IMR-90 (cell line): Measurements from ENCODE around the gene MACO1. TPM values are rescaled to one million over a fixed set of nuclear protein-coding genes. Genes with fewer than 3 reads are reported as not detected.
A peak's percentile ranks its signal among the peaks of the same experiment; 100 is the strongest.

Source experiments
- ATAC-seq: fragments of 200-7000 bp; cut with Tn5 transposase; 2 replicates; pipeline ENCODE4 v1.9.1; 2020; ENCODE audit warnings: low read depth, mild to moderate bottlenecking, moderate library complexity
- BruUV-seq: library from RNA; stranded (reverse); fragments of 400-500 nt; replicated peaks from 2 replicates; lab custom pipeline; 2021; lab: Mats Ljungman, UMichigan
- CTCF ChIA-PET: fragments of 300-600 bp; formaldehyde crosslinking; extraction: SDS; loops from one replicate; lab custom pipeline; 2021; ENCODE audit warnings: antibody characterized with exemption; lab: Yijun Ruan, JAX
- POLR2A ChIA-PET: fragments of 300-600 bp; sonication (Branson Sonifier 250); formaldehyde crosslinking; loops from one replicate; lab custom pipeline; 2022; ENCODE audit warnings: antibody characterized with exemption; ENCODE audit not compliant: unreplicated experiment; lab: Charles Lee
- DNase-seq: peaks from one replicate; pipeline ENCODE4 v3.0.0; 2013
- H2AFZ ChIP-seq: replicated peaks from 2 replicates; pipeline ENCODE3; 2013; ENCODE audit warnings: low read length, mild to moderate bottlenecking; ENCODE audit not compliant: poor library complexity
- H2AK5ac ChIP-seq: 2 replicates; pipeline ENCODE4 v1.6.1; 2013; ENCODE audit warnings: low read depth, low read length, inconsistent platforms
- H2AK9ac ChIP-seq: replicated peaks from 2 replicates; pipeline ENCODE3; 2013; ENCODE audit warnings: mild to moderate bottlenecking, low read depth, low read length, moderate library complexity; ENCODE audit not compliant: poor library complexity
- H2BK120ac ChIP-seq: 2 replicates; pipeline ENCODE4 v1.6.1; 2013; ENCODE audit warnings: low read depth, low read length, inconsistent platforms
- H2BK15ac ChIP-seq: 3 replicates; pipeline ENCODE4 v1.6.1; 2013; ENCODE audit warnings: low read depth, low read length, inconsistent platforms
- H2BK20ac ChIP-seq: 2 replicates; pipeline ENCODE4 v1.6.1; 2013; ENCODE audit warnings: low read depth, mild to moderate bottlenecking, inconsistent platforms, low read length, moderate library complexity
- H2BK5ac ChIP-seq: 2 replicates; pipeline ENCODE4 v1.6.1; 2013; ENCODE audit warnings: mild to moderate bottlenecking, low read depth, low read length, inconsistent platforms; ENCODE audit not compliant: poor library complexity, severe bottlenecking
- H3K14ac ChIP-seq: replicated peaks from 2 replicates; pipeline ENCODE4 v1.6.1; 2013; ENCODE audit warnings: low read depth, low read length, inconsistent platforms
- H3K18ac ChIP-seq: 2 replicates; pipeline ENCODE4 v1.6.1; 2013; ENCODE audit warnings: low read depth, low read length, control low read depth
- H3K23ac ChIP-seq: 2 replicates; pipeline ENCODE4 v1.6.1; 2013; ENCODE audit warnings: low read depth, low read length, inconsistent platforms
- H3K27ac ChIP-seq: 2 replicates; pipeline ENCODE4 v1.5.1; 2013; ENCODE audit warnings: mild to moderate bottlenecking, control low read depth, low read length; ENCODE audit not compliant: insufficient read depth
- H3K27me3 ChIP-seq: 2 replicates; pipeline ENCODE4 v1.6.1; 2013; ENCODE audit warnings: low read length; ENCODE audit not compliant: control insufficient read depth, insufficient read depth
- H3K36me3 ChIP-seq: 2 replicates; pipeline ENCODE4 v1.6.1; 2013; ENCODE audit warnings: low read length, mixed read lengths; ENCODE audit not compliant: control insufficient read depth, insufficient read depth
- H3K4ac ChIP-seq: 2 replicates; pipeline ENCODE4 v1.6.1; 2013; ENCODE audit warnings: low read depth, low read length, inconsistent platforms
- H3K4me1 ChIP-seq: 2 replicates; pipeline ENCODE4 v1.6.1; 2013; ENCODE audit warnings: low read length, mixed read lengths; ENCODE audit not compliant: control insufficient read depth, insufficient read depth
- H3K4me2 ChIP-seq: 2 replicates; pipeline ENCODE4 v1.6.1; 2013; ENCODE audit warnings: low read depth, mild to moderate bottlenecking, control low read depth, low read length, moderate library complexity
- H3K4me3 ChIP-seq: 2 replicates; pipeline ENCODE4 v1.5.1; 2013; ENCODE audit warnings: low read depth, mild to moderate bottlenecking, control low read depth, low read length, moderate library complexity; ENCODE audit not compliant: insufficient read depth
- H3K56ac ChIP-seq: 2 replicates; pipeline ENCODE4 v1.6.1; 2013; ENCODE audit warnings: low read length, inconsistent platforms; ENCODE audit not compliant: insufficient read depth; ENCODE audit errors: extremely low read depth
- H3K79me1 ChIP-seq, 2 experiments: 2 replicates each; pipeline ENCODE4 v1.6.1; 2013; ENCODE audit warnings: low read length in 2 of 2, inconsistent platforms in 1 of 2, low read depth in 1 of 2
- H3K9ac ChIP-seq: 2 replicates; pipeline ENCODE4 v1.6.1; 2013; ENCODE audit warnings: low read depth, low read length, control low read depth
- H3K9me1 ChIP-seq: 2 replicates; pipeline ENCODE4 v1.6.1; 2013; ENCODE audit warnings: low read length, inconsistent platforms; ENCODE audit not compliant: insufficient read depth
- H3K9me3 ChIP-seq: 2 replicates; pipeline ENCODE4 v1.6.1; 2013; ENCODE audit warnings: low read length; ENCODE audit not compliant: control insufficient read depth, insufficient read depth
- H4K20me1 ChIP-seq: 2 replicates; pipeline ENCODE4 v1.6.1; 2013; ENCODE audit warnings: low read length, inconsistent platforms; ENCODE audit not compliant: insufficient read depth
- H4K5ac ChIP-seq: 2 replicates; pipeline ENCODE4 v1.6.1; 2013; ENCODE audit warnings: mild to moderate bottlenecking, low read depth, low read length, control low read depth
- H4K8ac ChIP-seq, 2 experiments: 2 replicates each; pipeline ENCODE4 v1.6.1; 2013; ENCODE audit warnings: low read depth in 2 of 2, low read length in 2 of 2, control low read depth in 1 of 2, inconsistent platforms in 1 of 2
- H4K91ac ChIP-seq: 2 replicates; pipeline ENCODE4 v1.6.1; 2013; ENCODE audit warnings: low read depth, low read length, inconsistent platforms; ENCODE audit not compliant: insufficient read depth
- FOS ChIP-seq: fragments of 150-350 bp; IDR thresholded peaks from 2 replicates; pipeline ENCODE4 v1.6.1; 2016; ENCODE audit warnings: low read depth, low read length
- MAFK ChIP-seq: IDR thresholded peaks from 2 replicates; pipeline ENCODE4 v1.6.1; 2012; ENCODE audit warnings: low read depth, low read length, improper control_type of control experiment
- MAZ ChIP-seq: IDR thresholded peaks from 2 replicates; pipeline ENCODE4 v1.6.1; 2012; ENCODE audit warnings: low read depth, mild to moderate bottlenecking, low read length, improper control_type of control experiment, moderate library complexity, borderline replicate concordance
- WGBS, 2 experiments: methylation state at CpG; one replicate each; pipeline versions ENCODE4 v1.1.5 to v1.1.7; 2013; ENCODE audit warnings: missing lambda C conversion rate in 2 of 2; ENCODE audit not compliant: insufficient read length in 1 of 2; ENCODE audit errors: extremely low coverage in 2 of 2; 5-methylcytosine and 5-hydroxymethylcytosine counted together
- dilution Hi-C: fragments of 300-500 bp; cut with HindIII; formaldehyde crosslinking; loops from one replicate; pipeline ENCODE4 v1.14.3; 2018; ENCODE audit warnings: low sequenced_read_pairs; ENCODE audit not compliant: unreplicated experiment
- in situ Hi-C: fragments of 300-500 bp; cut with MboI; formaldehyde crosslinking; loops from 3 replicates; pipeline ENCODE4 v1.14.3; 2019; ENCODE audit warnings: low sequenced_read_pairs, inconsistent platforms, mixed read lengths
- intact Hi-C: fragments of 100-400 bp; cut with micrococcal nuclease; formaldehyde crosslinking; loops from 2 replicates; pipeline ENCODE4 v1.10.0; 2022
- polyA plus RNA-seq, 3 experiments: library from polyadenylated mRNA; depleted of rRNA; stranded (reverse); fragments of >200 nt; gene quantifications; 2 replicates each; pipeline ENCODE4 v1.2.3, GENCODE V29; 2012; ENCODE audit warnings: low replicate concordance in 1 of 3
- total RNA-seq: library from RNA; depleted of rRNA; stranded (reverse); fragments of >200 nt; gene quantifications from 2 replicates; pipeline ENCODE4 v1.2.3, GENCODE V29; 2012
- TF ChIP-seq, protein P1 (sequence below): conservative IDR thresholded peaks from 2 replicates; pipeline ENCODE4 v1.5.1; 2012; ENCODE audit warnings: mild to moderate bottlenecking, low read depth, low read length, improper control_type of control experiment
- TF ChIP-seq, protein P2 (sequence below): fragments of 150-350 bp; IDR thresholded peaks from 2 replicates; pipeline ENCODE4 v1.6.1; 2017; ENCODE audit warnings: mild to moderate bottlenecking, antibody characterized with exemption, low read length, low read depth

The MACO1 gene
- total and polyA plus RNA-seq, 2 of the 4 experiments (the other 2 are of a cell fraction): 6.8 to 12.7 TPM

- no peaks in the 10 kb centered on the region for H3K4me1 ChIP-seq
- 100% methylated on average over 2 of the region's 3 CpGs; no CpG with 5 or more reads in 1 of the 2 experiments for WGBS, 2 experiments
- H3K14ac ChIP-seq: no peak overlapping the region
- no peak overlapping the region for H3K4me2 ChIP-seq
- no peak overlapping the region for H3K9ac ChIP-seq
- H2AK9ac ChIP-seq: no peak overlapping the region
- no TSS peak for BruUV-seq
- no peak overlapping the region for H3K27ac ChIP-seq
- no peak overlapping the region for H2BK5ac ChIP-seq
- H3K4me3 ChIP-seq: no peak overlapping the region
- peaks cover 5% of the 10 kb centered on the region; the same call in 1 of the 2 replicates for H3K9me1 ChIP-seq
- ChIA-PET CTCF (no interaction called here), POLR2A (no interaction called here)
- H3K18ac ChIP-seq: no peak overlapping the region
- in situ Hi-C loops: no loop called here
- H3K56ac ChIP-seq: no peak overlapping the region
- peak overlapping the region; percentile 72 for H2AFZ ChIP-seq
- ATAC-seq (no peak), DNase-seq (no peak)
- no peak overlapping the region for H2BK15ac ChIP-seq
- H3K79me1 ChIP-seq: no peaks in the 10 kb centered on the region
- H3K9me3 ChIP-seq: peaks cover 2% of the 10 kb centered on the region; the same call in 1 of the 2 replicates
- no peak overlapping the region for H4K91ac ChIP-seq
- intact Hi-C loops: no loop called here
- H3K36me3 ChIP-seq: no peaks in the 10 kb centered on the region
- H4K5ac ChIP-seq: no peak overlapping the region
- no peak overlapping the region for H3K4ac ChIP-seq
- no peaks in the 10 kb centered on the region for H4K20me1 ChIP-seq
- no peak overlapping the region for H4K8ac ChIP-seq
- no peak for TF ChIP-seq FOS
- TF ChIP-seq MAFK: no peak
- TF ChIP-seq, protein P1, sequence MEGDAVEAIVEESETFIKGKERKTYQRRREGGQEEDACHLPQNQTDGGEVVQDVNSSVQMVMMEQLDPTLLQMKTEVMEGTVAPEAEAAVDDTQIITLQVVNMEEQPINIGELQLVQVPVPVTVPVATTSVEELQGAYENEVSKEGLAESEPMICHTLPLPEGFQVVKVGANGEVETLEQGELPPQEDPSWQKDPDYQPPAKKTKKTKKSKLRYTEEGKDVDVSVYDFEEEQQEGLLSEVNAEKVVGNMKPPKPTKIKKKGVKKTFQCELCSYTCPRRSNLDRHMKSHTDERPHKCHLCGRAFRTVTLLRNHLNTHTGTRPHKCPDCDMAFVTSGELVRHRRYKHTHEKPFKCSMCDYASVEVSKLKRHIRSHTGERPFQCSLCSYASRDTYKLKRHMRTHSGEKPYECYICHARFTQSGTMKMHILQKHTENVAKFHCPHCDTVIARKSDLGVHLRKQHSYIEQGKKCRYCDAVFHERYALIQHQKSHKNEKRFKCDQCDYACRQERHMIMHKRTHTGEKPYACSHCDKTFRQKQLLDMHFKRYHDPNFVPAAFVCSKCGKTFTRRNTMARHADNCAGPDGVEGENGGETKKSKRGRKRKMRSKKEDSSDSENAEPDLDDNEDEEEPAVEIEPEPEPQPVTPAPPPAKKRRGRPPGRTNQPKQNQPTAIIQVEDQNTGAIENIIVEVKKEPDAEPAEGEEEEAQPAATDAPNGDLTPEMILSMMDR: no peak
- TF ChIP-seq, protein P2, sequence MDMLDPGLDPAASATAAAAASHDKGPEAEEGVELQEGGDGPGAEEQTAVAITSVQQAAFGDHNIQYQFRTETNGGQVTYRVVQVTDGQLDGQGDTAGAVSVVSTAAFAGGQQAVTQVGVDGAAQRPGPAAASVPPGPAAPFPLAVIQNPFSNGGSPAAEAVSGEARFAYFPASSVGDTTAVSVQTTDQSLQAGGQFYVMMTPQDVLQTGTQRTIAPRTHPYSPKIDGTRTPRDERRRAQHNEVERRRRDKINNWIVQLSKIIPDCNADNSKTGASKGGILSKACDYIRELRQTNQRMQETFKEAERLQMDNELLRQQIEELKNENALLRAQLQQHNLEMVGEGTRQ: no peak
- no peak for TF ChIP-seq MAZ
- H3K27me3 ChIP-seq: peaks cover 25% of the 10 kb centered on the region
- H2BK120ac ChIP-seq: no peak overlapping the region
- dilution Hi-C loops: no loop called here
- no peak overlapping the region for H3K23ac ChIP-seq
- no peak overlapping the region for H2BK20ac ChIP-seq
- no peak overlapping the region for H2AK5ac ChIP-seq
These were observed 102.3 kb downstream of the MACO1 start for GRCh38 chr1:25532970-25533369.
